Liver (tissue), 9 donors: Measurements from ENCODE around the gene ARFGAP3. TPM values are rescaled to one million over a fixed set of nuclear protein-coding genes. Genes with fewer than 3 reads are reported as not detected.

Source experiments
- DNase-seq: peaks from one replicate; pipeline ENCODE4 v3.0.0-alpha.2; 2017; ENCODE audit warnings: low spot score
- H3K27ac ChIP-seq, 2 donors: one replicate each; pipeline ENCODE4 v1.7.0; 2013; ENCODE audit warnings: inconsistent platforms in 2 of 2, low read length in 2 of 2, control low read depth in 1 of 2, low read depth in 1 of 2, mild to moderate bottlenecking in 1 of 2
- H3K27me3 ChIP-seq, 4 donors: one replicate each; pipeline versions ENCODE4 v1.6.1 to v1.7.0; 2013; ENCODE audit warnings: low read length in 3 of 4, inconsistent platforms in 1 of 4, mild to moderate bottlenecking in 1 of 4, moderate library complexity in 1 of 4; ENCODE audit not compliant: control insufficient read depth in 4 of 4, insufficient read depth in 4 of 4
- H3K36me3 ChIP-seq, 4 donors: one replicate each; pipeline versions ENCODE4 v1.6.1 to v1.7.0; 2013; ENCODE audit warnings: low read length in 3 of 4, mild to moderate bottlenecking in 3 of 4, low read depth in 1 of 4, moderate library complexity in 1 of 4; ENCODE audit not compliant: control insufficient read depth in 4 of 4, insufficient read depth in 3 of 4
- H3K4me1 ChIP-seq, 4 donors: one replicate each; pipeline versions ENCODE4 v1.6.1 to v1.7.0; 2013; ENCODE audit warnings: low read length in 3 of 4, mild to moderate bottlenecking in 3 of 4, moderate library complexity in 1 of 4; ENCODE audit not compliant: control insufficient read depth in 4 of 4, insufficient read depth in 4 of 4
- H3K4me3 ChIP-seq, 3 donors: one replicate each; pipeline versions ENCODE4 v1.6.1 to v1.7.0; 2013; ENCODE audit warnings: low read length in 3 of 3, control low read depth in 1 of 3, low read depth in 1 of 3, mild to moderate bottlenecking in 1 of 3
- H3K9ac ChIP-seq, 2 donors: one replicate each; pipeline ENCODE4 v1.7.0; 2013; ENCODE audit warnings: low read length in 2 of 2, mild to moderate bottlenecking in 2 of 2, moderate library complexity in 2 of 2, control low read depth in 1 of 2, low read depth in 1 of 2
- H3K9me3 ChIP-seq, 4 donors: one replicate each; pipeline versions ENCODE4 v1.6.1 to v1.7.0; 2013; ENCODE audit warnings: low read length in 3 of 4; ENCODE audit not compliant: control insufficient read depth in 4 of 4
- ATF3 ChIP-seq: IDR thresholded peaks from 2 replicates; pipeline ENCODE4 v1.6.1; 2016; ENCODE audit warnings: antibody characterized with exemption
- CTCF ChIP-seq: fragments of 150-350 bp; IDR thresholded peaks from 2 replicates; pipeline ENCODE4 v1.5.1; 2017; ENCODE audit warnings: improper control_type of control experiment, low read depth, low read length; ENCODE audit not compliant: missing input control
- EGR1 ChIP-seq, 2 donors: IDR thresholded peaks; 2 replicates each; pipeline ENCODE4 v1.6.1; 2016 to 2018; ENCODE audit warnings: antibody characterized with exemption in 2 of 2, low read depth in 2 of 2
- FOXA1 ChIP-seq: IDR thresholded peaks from 2 replicates; pipeline ENCODE4 v1.6.1; 2016; ENCODE audit warnings: antibody characterized with exemption
- FOXA2 ChIP-seq: IDR thresholded peaks from 2 replicates; pipeline ENCODE4 v1.6.1; 2016; ENCODE audit warnings: antibody characterized with exemption
- GABPA ChIP-seq, 2 donors: IDR thresholded peaks in 1 of 2; conservative IDR thresholded peaks in 1 of 2; 2 replicates each; pipeline ENCODE4 v1.6.1; 2016; ENCODE audit warnings: antibody characterized with exemption in 2 of 2, mild to moderate bottlenecking in 1 of 2, moderate library complexity in 1 of 2
- HNF4A ChIP-seq, 2 donors: conservative IDR thresholded peaks; 2 replicates each; pipeline ENCODE4 v1.6.1; 2016; ENCODE audit warnings: antibody characterized with exemption in 2 of 2, mild to moderate bottlenecking in 2 of 2
- HNF4G ChIP-seq: IDR thresholded peaks from 2 replicates; pipeline ENCODE4 v1.6.1; 2016; ENCODE audit warnings: antibody characterized with exemption
- JUND ChIP-seq, 2 donors: IDR thresholded peaks; 2 replicates each; pipeline ENCODE4 v1.6.1; 2016; ENCODE audit warnings: antibody characterized with exemption in 2 of 2
- MAX ChIP-seq: IDR thresholded peaks from 2 replicates; pipeline ENCODE4 v1.6.1; 2016; ENCODE audit warnings: antibody characterized with exemption
- NR2F2 ChIP-seq: IDR thresholded peaks from 2 replicates; pipeline ENCODE4 v1.6.1; 2016; ENCODE audit warnings: antibody characterized with exemption
- RAD21 ChIP-seq, 2 donors: IDR thresholded peaks; 2 replicates each; pipeline ENCODE4 v1.6.1; 2016; ENCODE audit warnings: antibody characterized with exemption in 2 of 2, mild to moderate bottlenecking in 2 of 2
- REST ChIP-seq: IDR thresholded peaks from 2 replicates; pipeline ENCODE4 v1.6.1; 2016; ENCODE audit warnings: antibody characterized with exemption, mild to moderate bottlenecking
- RXRA ChIP-seq, 2 donors: IDR thresholded peaks; 2 replicates each; pipeline ENCODE4 v1.6.1; 2017 to 2018; ENCODE audit warnings: antibody characterized with exemption in 2 of 2, mild to moderate bottlenecking in 1 of 2
- SP1 ChIP-seq: IDR thresholded peaks from 2 replicates; pipeline ENCODE4 v1.6.1; 2018; ENCODE audit warnings: antibody characterized with exemption, mild to moderate bottlenecking
- TAF1 ChIP-seq: conservative IDR thresholded peaks from 2 replicates; pipeline ENCODE4 v1.6.1; 2016; ENCODE audit warnings: antibody characterized with exemption, mild to moderate bottlenecking
- YY1 ChIP-seq: IDR thresholded peaks from 2 replicates; pipeline ENCODE4 v1.6.1; 2016; ENCODE audit warnings: antibody characterized with exemption, mild to moderate bottlenecking
- ZBTB33 ChIP-seq: IDR thresholded peaks from 2 replicates; pipeline ENCODE4 v1.6.1; 2016; ENCODE audit warnings: antibody characterized with exemption
- WGBS: extraction: QIAGEN DNeasy Blood & Tissue Kit; methylation state at CpG from one replicate; pipeline ENCODE4 v1.1.7; 2013; 5-methylcytosine and 5-hydroxymethylcytosine counted together
- polyA plus RNA-seq, 2 donors: library from polyadenylated mRNA; stranded (reverse) in 1 of 2; unstranded in 1 of 2; fragments of 200-250 nt in 1 of 2; fragments of >200 nt in 1 of 2; fragmentation: Nextera tagmentation in 1 of 2; extraction: Ambion mirVana in 1 of 2; gene quantifications; one replicate each; pipeline versions ENCODE4 v1.2.1 to v1.2.3, GENCODE V29; 2013 to 2015
- total RNA-seq, 2 donors: library from RNA; depleted of rRNA; stranded (reverse); fragments of >200 nt; gene quantifications; one replicate each; pipeline ENCODE4 v1.2.3, GENCODE V29; 2014
- donor health status: healthy.
- donor health status: healthy.
- donor health status: healthy.
- donor health status: healthy.
- donor health status: healthy.

The ARFGAP3 gene
- total and polyA plus RNA-seq, 4 donors: 18.2 to 55.1 (median 27.5) TPM

- H3K27ac ChIP-seq: no peak overlapping the region
- no peak overlapping the region for H3K9ac ChIP-seq
- TF ChIP-seq HNF4A (conservative IDR thresholded peaks at IDR 0.05) (peak in 1 of 2 donors; percentile 9), ZBTB33 (no peak), RAD21 (IDR thresholded peaks at IDR 0.05) (no peak)
- H3K4me1 ChIP-seq: peaks cover 0 to 8% (median 3%) of the 10 kb centered on the region in 4 donors
- WGBS: 91% methylated on average over 7 of the region's 7 CpGs
- H3K9me3 ChIP-seq: no peaks in the 10 kb centered on the region
- no peak for DNase-seq
- H3K36me3 ChIP-seq: no peaks in the 10 kb centered on the region
- H3K27me3 ChIP-seq: no peaks in the 10 kb centered on the region
- no peak overlapping the region for H3K4me3 ChIP-seq
These were observed 5.1 kb upstream of the ARFGAP3 start for GRCh38 chr22:42862045-42862734.

GRCh38 chr22:42860968-42861367, 3.9 kb upstream of the ARFGAP3 start:
- no peaks in the 10 kb centered on the region for H3K9me3 ChIP-seq
- no peak for DNase-seq
- no peak overlapping the region for H3K4me3 ChIP-seq
- 77% methylated on average over 4 of the region's 4 CpGs for WGBS
- TF ChIP-seq REST: no peak
- TF ChIP-seq RAD21 (IDR thresholded peaks at IDR 0.05): no peak
- no peak for TF ChIP-seq ATF3
- no peak for TF ChIP-seq RXRA (IDR thresholded peaks at IDR 0.05)
- no peak for TF ChIP-seq SP1
- TF ChIP-seq NR2F2: no peak
- no peak for TF ChIP-seq YY1
- no peak for TF ChIP-seq ZBTB33
- TF ChIP-seq FOXA1: no peak
- TF ChIP-seq EGR1 (IDR thresholded peaks at IDR 0.05; ENCODE audit: low read depth in 2 of 2): no peak
- TF ChIP-seq HNF4A (conservative IDR thresholded peaks at IDR 0.05): no peak
- no peak for TF ChIP-seq HNF4G
- TF ChIP-seq CTCF: no peak
- no peak for TF ChIP-seq FOXA2
- TF ChIP-seq TAF1: no peak
- no peak for TF ChIP-seq JUND (IDR thresholded peaks at IDR 0.05)
- no peak for TF ChIP-seq GABPA (IDR thresholded peaks at IDR 0.05 in 1 of 2, conservative IDR thresholded peaks at IDR 0.05 in 1 of 2)
- no peak for TF ChIP-seq MAX
- no peak overlapping the region for H3K9ac ChIP-seq
- H3K36me3 ChIP-seq: no peaks in the 10 kb centered on the region
- peaks cover 0 to 11% (median 3%) of the 10 kb centered on the region in 4 donors for H3K4me1 ChIP-seq
- no peak overlapping the region for H3K27ac ChIP-seq
- H3K27me3 ChIP-seq: no peaks in the 10 kb centered on the region
